WTC11 (cell line): ENCODE results near the gene PLA1A. TPM values are rescaled to one million over a fixed set of nuclear protein-coding genes. Genes with fewer than 3 reads are reported as not detected.

Source experiments
- ATAC-seq: fragments of 200-7000 bp; cut with Tn5 transposase; 2 replicates; pipeline ENCODE4 v1.10.0; 2021; ENCODE audit warnings: mild to moderate bottlenecking, moderate library complexity
- CTCF ChIA-PET: fragments of 300-600 bp; sonication (Branson Sonifier 250); formaldehyde crosslinking; loops from one replicate; lab custom pipeline; 2021; ENCODE audit warnings: antibody characterized with exemption; lab: Charles Lee
- POLR2A ChIA-PET: fragments of 350-600 bp; sonication (Branson Sonifier 250); formaldehyde crosslinking; loops from one replicate; lab custom pipeline; 2021; ENCODE audit warnings: antibody characterized with exemption; lab: Charles Lee
- DNase-seq: peaks from one replicate; pipeline ENCODE4 v3.0.0; 2021; ENCODE audit warnings: low spot score
- H3K27ac Mint-ChIP-seq: 2 replicates; pipeline ENCODE4 v1.8.0; 2021; ENCODE audit warnings: mixed read lengths
- H3K27me3 Mint-ChIP-seq: 2 replicates; pipeline ENCODE4 v1.8.0; 2021; ENCODE audit warnings: low read depth, mild to moderate bottlenecking, moderate library complexity, mixed read lengths
- H3K36me3 Mint-ChIP-seq: 2 replicates; pipeline ENCODE4 v1.8.0; 2021; ENCODE audit warnings: mixed read lengths
- H3K4me1 Mint-ChIP-seq: 2 replicates; pipeline ENCODE4 v1.8.0; 2022; ENCODE audit warnings: mixed read lengths
- H3K4me3 Mint-ChIP-seq: 2 replicates; pipeline ENCODE4 v1.8.0; 2021; ENCODE audit warnings: mild to moderate bottlenecking, moderate library complexity, mixed read lengths
- H3K9me3 Mint-ChIP-seq: 2 replicates; pipeline ENCODE4 v1.8.0; 2021; ENCODE audit warnings: mixed read lengths
- ATF1 ChIP-seq: sonication (generic); formaldehyde crosslinking; IDR thresholded peaks from 2 replicates; pipeline ENCODE4 v1.8.1; 2023; ENCODE audit warnings: mild to moderate bottlenecking, moderate library complexity, missing genetic modification reagents
- CBFB ChIP-seq: sonication (generic); formaldehyde crosslinking; IDR thresholded peaks from 2 replicates; pipeline ENCODE4 v1.8.1; 2022; ENCODE audit warnings: mild to moderate bottlenecking, low read depth, missing genetic modification reagents
- ELF4 ChIP-seq: sonication (generic); formaldehyde crosslinking; IDR thresholded peaks from 2 replicates; pipeline ENCODE4 v1.8.1; 2022; ENCODE audit warnings: low read depth, mild to moderate bottlenecking, moderate library complexity, missing genetic modification reagents
- EMX1 ChIP-seq: fragments of 250-450 bp; sonication (Bioruptor Pico); IDR thresholded peaks from 2 replicates; pipeline ENCODE4 v1.8.0; 2021; ENCODE audit warnings: mild to moderate bottlenecking
- FOXJ3 ChIP-seq: sonication (generic); formaldehyde crosslinking; IDR thresholded peaks from 2 replicates; pipeline ENCODE4 v1.9.0; 2021; ENCODE audit warnings: missing genetic modification reagents, mild to moderate bottlenecking, borderline replicate concordance
- MXD4 ChIP-seq: fragments of 250-450 bp; sonication (Bioruptor Pico); IDR thresholded peaks from 2 replicates; pipeline ENCODE4 v1.8.0; 2021; ENCODE audit warnings: mild to moderate bottlenecking, moderate library complexity, borderline replicate concordance
- OVOL2 ChIP-seq: fragments of 250-450 bp; sonication (Bioruptor Pico); IDR thresholded peaks from 2 replicates; pipeline ENCODE4 v1.9.0; 2021; ENCODE audit warnings: mild to moderate bottlenecking, borderline replicate concordance
- PREB ChIP-seq: sonication (generic); formaldehyde crosslinking; IDR thresholded peaks from 2 replicates; pipeline ENCODE4 v1.8.1; 2022; ENCODE audit warnings: mild to moderate bottlenecking, missing genetic modification reagents, moderate library complexity, borderline replicate concordance
- PRRX2 ChIP-seq: fragments of 250-450 bp; sonication (Bioruptor Pico); IDR thresholded peaks from 2 replicates; pipeline ENCODE4 v1.8.0; 2021; ENCODE audit warnings: mild to moderate bottlenecking
- SOX15 ChIP-seq: fragments of 250-450 bp; sonication (Bioruptor Pico); IDR thresholded peaks from 2 replicates; pipeline ENCODE4 v1.9.0; 2021; ENCODE audit warnings: mild to moderate bottlenecking
- TCF7 ChIP-seq: sonication (generic); formaldehyde crosslinking; IDR thresholded peaks from 2 replicates; pipeline ENCODE4 v1.8.0; 2022; ENCODE audit warnings: mild to moderate bottlenecking, low read depth, missing genetic modification reagents, moderate library complexity
- ZMAT4 ChIP-seq: fragments of 250-450 bp; sonication (Bioruptor Pico); IDR thresholded peaks from 2 replicates; pipeline ENCODE4 v1.9.0; 2021; ENCODE audit warnings: mild to moderate bottlenecking
- ZNF232 ChIP-seq: sonication (generic); formaldehyde crosslinking; IDR thresholded peaks from 2 replicates; pipeline ENCODE4 v1.8.0; 2022; ENCODE audit warnings: mild to moderate bottlenecking, missing genetic modification reagents
- ZNF263 ChIP-seq: sonication (generic); formaldehyde crosslinking; IDR thresholded peaks from 2 replicates; pipeline ENCODE4 v1.8.1; 2022; ENCODE audit warnings: low read depth, mild to moderate bottlenecking, moderate library complexity, missing genetic modification reagents
- ZNF317 ChIP-seq: sonication (generic); formaldehyde crosslinking; IDR thresholded peaks from 2 replicates; pipeline ENCODE4 v1.8.1; 2023; ENCODE audit warnings: low read depth, mild to moderate bottlenecking, moderate library complexity, missing genetic modification reagents, borderline replicate concordance
- total RNA-seq: library from RNA; stranded (reverse); gene quantifications from 3 replicates; pipeline ENCODE4 v1.2.3, GENCODE V29; 2021
- TF ChIP-seq, protein P1 (sequence below): sonication (generic); formaldehyde crosslinking; IDR thresholded peaks from 2 replicates; pipeline ENCODE4 v1.8.1; 2023; ENCODE audit warnings: mild to moderate bottlenecking, missing genetic modification reagents, moderate library complexity
- TF ChIP-seq, protein P2 (sequence below): sonication (generic); formaldehyde crosslinking; IDR thresholded peaks from 2 replicates; pipeline ENCODE4 v1.8.0; 2022; ENCODE audit warnings: missing genetic modification reagents
- TF ChIP-seq, protein P3 (sequence below): sonication (generic); formaldehyde crosslinking; IDR thresholded peaks from 2 replicates; pipeline ENCODE4 v1.8.1; 2022; ENCODE audit warnings: low read depth, mild to moderate bottlenecking, moderate library complexity, missing genetic modification reagents, borderline replicate concordance

Gene PLA1A
- total RNA-seq, 1 experiment from 2014 or later: not detected

- Mint-ChIP-seq H3K4me3 (no peak overlapping the region), H3K4me1 (peaks cover 10% of the 10 kb centered on the region), H3K36me3 (no peaks in the 10 kb centered on the region), H3K27me3 (no peaks in the 10 kb centered on the region), H3K27ac (no peak overlapping the region), H3K9me3 (no peaks in the 10 kb centered on the region)
- CTCF ChIA-PET: interaction anchor here (1.0 kb wide), 1 partner anchor 177 kb away, joined by 3 read pairs; no protein-coding TSS in a partner anchor
- TF ChIP-seq, protein P1, sequence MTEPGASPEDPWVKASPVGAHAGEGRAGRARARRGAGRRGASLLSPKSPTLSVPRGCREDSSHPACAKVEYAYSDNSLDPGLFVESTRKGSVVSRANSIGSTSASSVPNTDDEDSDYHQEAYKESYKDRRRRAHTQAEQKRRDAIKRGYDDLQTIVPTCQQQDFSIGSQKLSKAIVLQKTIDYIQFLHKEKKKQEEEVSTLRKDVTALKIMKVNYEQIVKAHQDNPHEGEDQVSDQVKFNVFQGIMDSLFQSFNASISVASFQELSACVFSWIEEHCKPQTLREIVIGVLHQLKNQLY: no peak
- TF ChIP-seq OVOL2 (no peak), ZNF317 (CRISPR knock-in tag) (no peak), MXD4 (CRISPR knock-in tag) (no peak), CBFB (no peak), ZNF263 (CRISPR knock-in tag) (no peak), SOX15 (CRISPR knock-in tag) (no peak), PREB (CRISPR knock-in tag) (no peak), FOXJ3 (CRISPR knock-in tag) (no peak), ZNF232 (CRISPR knock-in tag) (no peak), TCF7 (no peak)
- TF ChIP-seq, protein P2, sequence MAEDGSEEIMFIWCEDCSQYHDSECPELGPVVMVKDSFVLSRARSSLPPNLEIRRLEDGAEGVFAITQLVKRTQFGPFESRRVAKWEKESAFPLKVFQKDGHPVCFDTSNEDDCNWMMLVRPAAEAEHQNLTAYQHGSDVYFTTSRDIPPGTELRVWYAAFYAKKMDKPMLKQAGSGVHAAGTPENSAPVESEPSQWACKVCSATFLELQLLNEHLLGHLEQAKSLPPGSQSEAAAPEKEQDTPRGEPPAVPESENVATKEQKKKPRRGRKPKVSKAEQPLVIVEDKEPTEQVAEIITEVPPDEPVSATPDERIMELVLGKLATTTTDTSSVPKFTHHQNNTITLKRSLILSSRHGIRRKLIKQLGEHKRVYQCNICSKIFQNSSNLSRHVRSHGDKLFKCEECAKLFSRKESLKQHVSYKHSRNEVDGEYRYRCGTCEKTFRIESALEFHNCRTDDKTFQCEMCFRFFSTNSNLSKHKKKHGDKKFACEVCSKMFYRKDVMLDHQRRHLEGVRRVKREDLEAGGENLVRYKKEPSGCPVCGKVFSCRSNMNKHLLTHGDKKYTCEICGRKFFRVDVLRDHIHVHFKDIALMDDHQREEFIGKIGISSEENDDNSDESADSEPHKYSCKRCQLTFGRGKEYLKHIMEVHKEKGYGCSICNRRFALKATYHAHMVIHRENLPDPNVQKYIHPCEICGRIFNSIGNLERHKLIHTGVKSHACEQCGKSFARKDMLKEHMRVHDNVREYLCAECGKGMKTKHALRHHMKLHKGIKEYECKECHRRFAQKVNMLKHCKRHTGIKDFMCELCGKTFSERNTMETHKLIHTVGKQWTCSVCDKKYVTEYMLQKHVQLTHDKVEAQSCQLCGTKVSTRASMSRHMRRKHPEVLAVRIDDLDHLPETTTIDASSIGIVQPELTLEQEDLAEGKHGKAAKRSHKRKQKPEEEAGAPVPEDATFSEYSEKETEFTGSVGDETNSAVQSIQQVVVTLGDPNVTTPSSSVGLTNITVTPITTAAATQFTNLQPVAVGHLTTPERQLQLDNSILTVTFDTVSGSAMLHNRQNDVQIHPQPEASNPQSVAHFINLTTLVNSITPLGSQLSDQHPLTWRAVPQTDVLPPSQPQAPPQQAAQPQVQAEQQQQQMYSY (CRISPR knock-in tag): no peak
- TF ChIP-seq, protein P3, sequence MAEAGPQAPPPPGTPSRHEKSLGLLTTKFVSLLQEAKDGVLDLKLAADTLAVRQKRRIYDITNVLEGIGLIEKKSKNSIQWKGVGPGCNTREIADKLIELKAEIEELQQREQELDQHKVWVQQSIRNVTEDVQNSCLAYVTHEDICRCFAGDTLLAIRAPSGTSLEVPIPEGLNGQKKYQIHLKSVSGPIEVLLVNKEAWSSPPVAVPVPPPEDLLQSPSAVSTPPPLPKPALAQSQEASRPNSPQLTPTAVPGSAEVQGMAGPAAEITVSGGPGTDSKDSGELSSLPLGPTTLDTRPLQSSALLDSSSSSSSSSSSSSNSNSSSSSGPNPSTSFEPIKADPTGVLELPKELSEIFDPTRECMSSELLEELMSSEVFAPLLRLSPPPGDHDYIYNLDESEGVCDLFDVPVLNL (CRISPR knock-in tag): no peak
- POLR2A ChIA-PET: no interaction called here
- no peak for ATAC-seq
- no peak for DNase-seq
These were observed 56.2 kb downstream of the PLA1A start for GRCh38 chr3:119653876-119654275.

- CTCF ChIA-PET: no interaction called here
These were observed 60.4 kb downstream of the PLA1A start for GRCh38 chr3:119657887-119658702.

More at GRCh38 chr3:119657887-119658702, 60.4 kb downstream of the PLA1A start:
- TF ChIP-seq PREB (CRISPR knock-in tag) (no peak), EMX1 (no peak), ZMAT4 (CRISPR knock-in tag) (no peak), OVOL2 (no peak), ELF4 (CRISPR knock-in tag) (no peak), ATF1 (CRISPR knock-in tag) (no peak), PRRX2 (CRISPR knock-in tag) (no peak), ZNF263 (CRISPR knock-in tag) (no peak)
- Mint-ChIP-seq H3K4me1 (peaks cover 3% of the 10 kb centered on the region; the same call in 1 of the 2 replicates), H3K27ac (no peak overlapping the region), H3K27me3 (no peaks in the 10 kb centered on the region), H3K36me3 (no peaks in the 10 kb centered on the region), H3K4me3 (no peak overlapping the region), H3K9me3 (no peaks in the 10 kb centered on the region)
- DNase-seq (no peak), ATAC-seq (no peak)
- POLR2A ChIA-PET: no interaction called here
